Stimulated activated CD4-positive, alpha-beta T cell treated with anti-CD3 and anti-CD28 coated beads, Interleukin-1b, Interleukin-23, amount 100 ng/mL, for 4 hours (primary cell): ENCODE data around the gene LRRC59.
A peak's percentile ranks its signal among the peaks of the same experiment; 100 is the strongest.
"Not testable (repeated sequence)": the region's sequence is repeated elsewhere in the genome, so short reads cannot be mapped to it uniquely, and the experiment has no call there.

Experiments used
- DNase-seq, 2 donors: peaks; one replicate each; pipeline ENCODE4 v3.0.0-alpha.2; 2020; ENCODE audit warnings: low read depth in 2 of 2

LRRC59 gene

GRCh38 chr17:50397111-50397918 lies at the start of gene LRRC59:
LRRC59 (minus strand) TSS chr17:50397523; CDS start chr17:50397317, 206 bp downstream.
- peak; percentile 88 to 92 for DNase-seq

DNA sequence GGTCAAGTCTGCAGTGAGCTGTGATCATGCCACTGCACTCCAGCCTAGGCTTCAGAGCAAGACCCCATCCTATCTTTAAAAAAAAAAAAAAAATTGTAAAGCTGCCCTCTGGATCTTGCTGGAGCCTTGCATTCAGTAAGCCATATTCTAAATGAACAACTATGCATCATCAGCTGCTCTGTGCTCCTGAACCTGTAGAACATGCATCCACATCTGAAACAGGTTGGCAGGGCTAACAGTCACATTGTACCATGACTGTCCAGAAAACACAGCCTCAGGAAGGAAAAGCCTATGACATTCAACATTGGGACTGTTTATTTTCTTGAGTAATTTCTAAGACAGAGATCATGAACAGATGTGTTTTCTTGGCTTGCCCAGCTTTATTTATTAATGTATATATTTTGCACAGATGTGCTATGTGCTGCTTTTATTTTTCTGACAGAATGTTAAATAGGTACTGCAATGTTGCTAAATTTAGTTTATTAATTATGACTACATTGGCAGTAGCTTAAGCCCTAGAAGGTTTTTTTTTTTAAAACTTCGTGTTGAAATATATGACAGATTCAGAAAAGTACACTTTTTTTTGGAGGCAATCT lies 48.5 kb upstream of the LRRC59 start:
- no peak for DNase-seq

DNA sequence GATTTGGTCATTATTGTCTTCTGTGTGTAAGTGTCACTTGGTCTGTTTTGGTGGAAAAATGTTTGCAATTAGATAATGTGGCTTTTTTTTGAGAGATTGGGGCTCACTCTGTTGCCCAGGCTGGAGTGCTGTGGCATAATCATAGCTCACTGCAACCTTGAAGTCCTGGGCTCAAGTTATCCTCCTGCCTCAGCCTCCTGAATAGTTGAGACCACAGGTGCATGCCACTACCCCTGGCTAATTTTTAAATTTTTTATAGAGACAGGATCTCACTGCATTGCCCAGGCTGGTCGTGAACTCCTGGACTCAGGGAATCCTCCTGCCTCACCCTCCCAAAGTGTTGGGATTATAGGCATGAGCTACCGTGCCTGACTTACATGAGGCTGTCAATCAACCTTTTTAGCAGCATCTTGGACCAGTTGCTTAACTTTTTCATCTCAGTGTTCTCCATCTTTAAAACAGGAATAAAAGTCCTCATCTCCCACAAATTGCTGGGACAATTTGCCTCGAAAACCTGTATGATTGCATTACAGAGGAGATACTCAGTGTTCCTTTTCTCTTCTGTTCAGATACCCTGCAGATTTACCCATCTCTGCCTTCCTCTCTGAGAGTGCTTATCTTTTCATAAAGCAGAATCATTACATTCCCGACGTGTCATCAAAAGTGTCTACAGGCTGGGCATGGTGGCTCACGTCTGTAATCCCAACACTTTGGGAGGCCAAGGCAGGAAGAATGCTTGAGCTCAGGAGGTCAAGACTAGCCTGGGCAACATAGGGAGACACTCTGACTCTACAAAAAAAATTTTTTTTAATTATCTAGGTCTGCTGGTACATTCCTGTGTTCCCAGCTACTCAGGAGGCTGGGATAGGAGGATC lies 47.8 kb upstream of the LRRC59 start:
- no peak for DNase-seq

DNA sequence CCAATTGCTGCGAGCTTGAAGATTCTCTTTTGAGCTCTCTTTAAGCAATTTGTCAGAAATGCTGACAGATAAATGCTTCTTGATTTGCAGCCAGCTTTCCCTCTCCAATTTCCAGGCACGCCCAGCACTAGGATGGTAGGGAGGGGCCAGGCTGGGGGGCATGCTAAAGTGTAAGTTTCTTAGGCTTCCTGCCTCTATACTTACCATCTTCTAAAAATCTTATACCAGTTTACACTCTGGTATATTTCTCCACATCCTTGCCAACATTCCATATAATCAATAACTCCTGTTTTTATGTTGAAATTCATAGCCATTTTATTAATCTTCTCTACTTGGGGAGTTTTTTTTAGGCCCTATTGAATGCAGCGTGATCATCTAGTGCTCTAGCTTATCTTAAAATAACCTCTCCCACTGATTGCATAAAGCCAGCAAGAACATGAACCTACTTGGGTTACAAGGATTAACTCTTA lies 46.2 kb upstream of the LRRC59 start:
- DNase-seq, result no peak

- no peak for DNase-seq
Observed at GRCh38 chr17:50440838-50441829, 43.8 kb upstream of the LRRC59 start.

GRCh38 chr17:50440172-50440837 lies 43.0 kb upstream of the LRRC59 start:
- no peak for DNase-seq

DNA sequence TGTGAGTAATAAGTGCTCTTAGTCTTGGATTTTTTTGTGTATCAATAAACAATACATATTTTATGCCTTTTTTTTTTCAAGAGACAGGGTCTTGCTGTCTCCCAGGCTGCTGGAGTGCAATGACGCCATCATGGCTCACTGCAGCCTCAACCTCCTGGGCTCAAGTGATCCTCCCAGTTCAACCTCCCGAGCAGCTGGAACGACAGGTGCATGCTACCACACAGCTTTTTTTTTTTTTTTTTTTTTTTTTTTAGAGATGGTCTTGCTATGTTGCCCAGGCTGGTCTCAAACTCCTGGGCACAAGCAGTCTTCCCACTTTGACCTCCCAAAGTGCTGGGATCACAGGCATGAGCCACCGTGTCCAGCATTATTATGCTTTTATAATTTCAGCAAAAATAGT lies 41.7 kb upstream of the LRRC59 start:
- no peak for DNase-seq

- DNase-seq, result no peak
Observed at GRCh38 chr17:50437409-50437808, 40.1 kb upstream of the LRRC59 start.

- no peak for DNase-seq
Observed at GRCh38 chr17:50432125-50432762, 34.9 kb upstream of the LRRC59 start.

DNA sequence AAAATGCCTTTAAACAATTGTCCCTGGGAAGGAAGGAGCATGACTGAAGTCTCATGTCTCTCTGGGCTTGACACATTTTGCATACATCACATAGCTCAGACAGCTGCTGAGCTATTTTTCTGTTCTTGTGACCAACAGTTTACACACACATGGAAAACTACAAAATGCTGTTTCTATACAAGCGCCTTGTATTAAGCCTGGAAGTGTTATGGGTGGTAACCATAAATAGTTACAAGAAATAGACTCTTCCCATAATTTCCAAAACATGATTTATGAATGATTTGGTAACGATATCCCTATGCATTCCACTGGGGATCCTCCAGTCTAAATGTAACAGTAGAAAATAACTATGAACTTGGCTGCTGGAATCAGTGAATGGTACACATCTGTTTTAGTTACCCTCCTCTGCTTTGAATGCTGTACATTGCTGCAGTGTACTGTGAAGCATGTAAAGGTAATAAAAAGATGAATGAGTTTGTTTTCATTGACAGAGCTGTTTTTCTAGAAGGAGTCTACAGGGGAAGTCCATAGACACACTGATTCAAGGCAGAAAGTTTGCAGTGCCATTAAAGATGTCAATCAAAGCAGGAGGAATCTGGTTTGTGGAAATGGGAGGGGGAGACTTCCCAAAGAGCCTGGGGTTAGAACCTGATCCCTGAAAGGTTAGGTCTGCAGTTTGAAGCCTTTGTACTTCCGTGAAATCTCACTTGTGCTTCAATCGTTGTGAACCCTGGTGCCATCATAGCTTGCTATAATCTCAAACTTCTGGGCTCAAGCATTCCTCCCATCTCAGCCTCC lies 33.7 kb upstream of the LRRC59 start:
- DNase-seq, result no peak

DNA sequence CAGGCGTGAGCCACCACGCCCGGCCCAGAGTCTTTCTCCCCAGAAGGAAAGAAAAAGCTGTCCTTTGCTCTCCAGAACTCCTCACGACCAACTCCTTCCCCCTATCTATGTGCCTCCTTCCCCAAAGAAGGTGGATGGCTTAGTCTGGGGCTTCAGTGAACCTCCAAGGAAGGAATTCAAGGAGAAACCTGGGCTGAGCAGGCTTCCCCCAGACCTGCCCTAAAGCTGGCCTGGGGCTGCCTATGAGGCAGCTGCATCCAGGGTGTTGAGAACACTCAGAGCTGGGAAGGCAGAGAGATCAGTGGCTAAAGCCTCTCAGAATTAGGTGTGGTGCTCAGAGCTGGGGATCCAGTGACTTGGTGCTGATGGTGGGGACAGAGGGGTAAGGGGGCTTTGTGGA lies 32.5 kb upstream of the LRRC59 start:
- no peak for DNase-seq

GRCh38 chr17:50428831-50429424 lies 31.6 kb upstream of the LRRC59 start:
- DNase-seq, result no peak

DNA sequence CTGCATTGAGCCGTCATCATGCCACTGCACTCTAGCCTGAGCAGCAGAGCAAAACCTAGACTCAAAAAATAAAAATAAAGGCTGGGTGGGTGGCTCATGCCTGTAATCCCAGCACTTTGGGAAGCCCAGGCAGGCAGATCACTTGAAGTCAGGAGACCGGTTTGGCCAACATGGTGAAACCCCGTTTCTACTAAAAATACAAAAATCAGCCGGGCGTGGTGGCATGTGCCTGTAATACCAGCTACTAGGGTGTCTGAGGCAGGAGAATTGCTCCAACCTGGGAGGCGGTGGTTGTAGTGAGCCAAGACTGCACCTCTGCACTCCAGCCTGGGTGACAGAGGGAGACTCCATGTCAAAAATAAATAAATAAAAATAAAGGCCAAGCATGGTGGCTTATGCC lies 30.8 kb upstream of the LRRC59 start:
- DNase-seq, result not testable (repeated sequence)

DNA sequence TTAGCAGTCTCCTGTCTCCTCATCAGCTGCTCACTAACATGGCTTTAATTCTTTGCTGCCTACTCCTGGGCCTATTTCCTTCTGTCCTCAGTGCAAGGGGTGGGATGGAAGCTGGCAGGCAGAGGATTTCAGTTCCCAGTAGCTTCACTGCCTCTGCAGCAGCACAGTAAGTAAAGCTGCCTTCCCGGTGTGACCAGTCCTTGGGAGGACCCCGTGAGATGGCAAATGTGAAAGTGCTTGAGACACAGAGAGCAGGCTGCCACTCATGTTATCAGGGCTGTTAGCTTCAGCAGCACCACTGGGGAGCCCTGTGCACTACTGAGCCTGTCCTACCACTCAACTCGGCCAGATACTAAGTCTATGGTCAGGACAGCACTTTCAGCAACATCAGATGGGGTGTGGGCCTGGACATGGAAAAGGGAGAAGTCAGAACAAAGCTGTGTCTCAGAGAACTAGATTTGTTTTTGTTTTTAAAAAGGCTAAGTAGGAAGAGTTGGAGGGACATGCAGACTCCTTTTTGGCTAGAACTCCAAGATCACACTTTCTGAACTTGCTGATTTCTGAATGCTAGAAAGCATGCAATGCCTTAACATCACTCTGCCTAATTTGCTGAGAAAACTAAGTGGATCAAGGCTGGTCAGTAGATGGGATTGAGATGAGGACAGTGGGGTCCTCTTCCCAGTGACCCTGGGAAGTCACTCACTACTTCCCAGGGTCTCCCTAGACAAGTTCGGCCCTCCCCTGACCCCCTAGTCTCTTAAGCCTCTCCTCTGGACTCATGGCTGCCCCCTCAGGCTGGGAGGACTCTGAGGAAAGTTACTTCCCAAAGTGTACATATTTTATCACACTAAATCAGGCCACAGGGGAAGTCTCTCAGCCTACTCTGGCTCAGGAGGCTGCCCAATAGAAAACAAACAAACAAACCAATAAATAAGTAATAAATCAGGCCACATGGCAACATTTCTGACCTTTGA lies 29.8 kb upstream of the LRRC59 start:
- no peak for DNase-seq

GRCh38 chr17:50426472-50426782 lies 29.1 kb upstream of the LRRC59 start:
- no peak for DNase-seq

DNA sequence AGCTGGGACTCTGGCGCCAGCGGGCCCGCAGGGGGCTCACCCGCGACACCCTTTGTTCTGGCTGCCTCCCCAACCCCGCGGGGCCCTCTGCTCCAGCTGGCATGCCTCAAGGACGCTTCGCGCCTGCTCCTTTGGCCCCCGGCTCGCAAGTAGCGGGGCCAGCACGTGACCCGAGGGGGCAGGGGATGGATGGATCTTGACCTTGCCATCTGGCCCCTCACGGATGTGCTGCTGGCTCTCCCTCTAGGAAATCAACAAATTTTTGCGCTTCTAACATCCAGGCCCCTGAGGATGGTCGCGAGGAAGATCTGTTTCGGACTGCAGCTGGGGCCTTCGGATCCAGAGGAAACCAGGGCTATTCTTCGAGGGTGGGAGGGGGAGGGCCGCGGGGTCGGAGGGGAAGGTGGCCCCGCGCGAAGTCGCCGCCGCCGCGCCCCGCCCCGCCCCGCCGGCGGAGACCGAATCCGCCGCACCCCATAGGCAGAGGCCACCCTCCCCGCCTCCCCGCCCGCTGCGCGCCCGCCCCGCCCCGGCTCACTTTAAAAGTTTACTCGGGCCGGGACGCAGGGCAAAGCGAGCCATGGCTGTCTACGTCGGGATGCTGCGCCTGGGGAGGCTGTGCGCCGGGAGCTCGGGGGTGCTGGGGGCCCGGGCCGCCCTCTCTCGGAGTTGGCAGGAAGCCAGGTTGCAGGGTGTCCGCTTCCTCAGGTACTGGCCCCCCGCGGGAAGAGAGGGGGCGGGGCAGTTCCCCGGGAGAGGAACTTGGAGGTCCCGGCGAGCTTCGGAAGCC lies 28.6 kb upstream of the LRRC59 start, which contains the start of gene ACSF2:
TSS of gene ACSF2 (plus strand) at position 537 of the 790 bp plus-strand sequence. CDS start at position 581, 44 bp downstream.
- peak; percentile 37 to 68 for DNase-seq
